ENCODE measurements around the gene TXNRD3. TPM values are rescaled to one million over a fixed set of nuclear protein-coding genes. Genes with fewer than 3 reads are reported as not detected.
"Not testable (repeated sequence)": the region's sequence is repeated elsewhere in the genome, so short reads cannot be mapped to it uniquely, and the experiment has no call there.

TXNRD3 gene
- total RNA-seq, 1 experiment from 2014 or later, result 7.8 TPM

DNA sequence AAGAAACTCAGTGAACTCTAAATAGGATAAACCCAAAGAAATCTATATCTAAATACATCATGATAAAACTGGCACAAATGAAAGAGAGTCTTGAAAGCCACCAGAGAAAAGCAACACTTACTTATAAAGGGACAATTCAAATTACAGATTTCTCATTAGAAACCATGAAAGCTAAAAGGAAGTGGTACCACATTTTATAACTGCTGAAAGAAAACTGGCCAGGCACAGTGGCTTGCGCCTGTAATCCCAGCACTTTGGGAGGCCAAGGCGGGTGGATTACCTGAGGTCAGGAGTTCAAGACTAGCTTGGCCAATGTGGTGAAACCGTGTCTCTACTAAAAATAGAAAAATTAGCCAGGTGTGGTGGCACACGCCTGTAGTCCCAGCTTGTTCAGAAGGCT, 59.4 kb downstream of the TXNRD3 start:
- DNase-seq (ENCODE audit: low read depth), result not testable (repeated sequence)

DNA sequence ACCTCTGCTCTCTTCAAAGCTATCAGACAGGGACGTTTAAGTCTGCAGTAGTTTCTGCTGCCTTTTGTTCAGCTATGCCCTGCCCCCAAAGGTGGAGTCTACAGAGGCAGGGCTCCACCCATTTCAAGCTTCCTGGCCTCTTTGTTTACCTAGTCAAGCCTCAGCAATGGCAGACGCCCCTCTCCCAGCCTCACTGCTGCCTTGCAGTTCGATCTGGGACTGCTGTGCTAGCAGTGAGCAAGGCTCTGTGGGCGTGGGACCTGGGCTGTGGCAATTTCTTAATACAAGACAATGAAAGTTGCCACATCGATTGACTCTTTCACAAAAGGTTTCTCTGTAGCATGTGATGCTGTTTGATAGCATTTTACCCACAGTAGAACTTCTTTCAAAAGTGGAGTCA, 63.4 kb downstream of the TXNRD3 start:
- not testable (repeated sequence) for DNase-seq (ENCODE audit: low read depth)

DNA sequence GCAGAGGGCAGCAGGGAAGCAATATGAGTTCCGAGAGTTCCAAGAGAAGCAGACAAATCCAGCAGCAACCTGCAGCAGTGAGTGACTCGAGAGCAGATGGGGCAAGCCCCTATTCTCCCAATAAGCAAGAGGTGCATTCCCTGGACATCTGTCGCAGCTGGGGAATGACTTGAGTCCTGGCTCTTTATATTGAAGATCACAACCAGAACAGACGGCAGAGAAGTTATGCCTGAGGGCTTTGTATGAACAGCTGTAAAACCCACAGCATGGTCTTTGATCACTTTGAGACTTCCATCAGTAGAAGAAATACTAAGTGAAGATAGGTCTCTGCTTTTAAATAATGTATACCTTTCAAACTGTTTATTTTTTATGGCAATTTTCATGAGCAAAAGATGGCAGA, 72.6 kb downstream of the TXNRD3 start:
- DNase-seq (ENCODE audit: low read depth), result no peak

DNA sequence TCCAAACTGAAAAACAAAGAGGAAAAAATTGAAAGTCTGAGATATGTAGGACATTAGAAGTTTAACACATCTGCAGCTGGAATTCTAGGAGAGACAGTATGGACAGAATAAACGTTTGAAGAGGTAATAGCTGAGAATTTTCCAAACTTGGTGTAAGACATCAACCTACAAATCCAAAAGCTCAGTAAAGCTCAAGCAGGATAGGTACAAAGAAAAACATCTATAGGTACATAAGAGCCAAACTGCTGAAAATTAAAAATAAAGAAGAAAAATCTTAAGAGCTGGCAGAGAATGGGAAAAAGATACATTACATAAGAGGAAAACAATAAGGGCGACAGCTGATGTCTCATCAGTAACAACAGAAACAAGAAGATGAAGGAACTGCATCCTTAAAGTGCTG, 73.4 kb downstream of the TXNRD3 start:
- no peak for DNase-seq (ENCODE audit: low read depth)

DNA sequence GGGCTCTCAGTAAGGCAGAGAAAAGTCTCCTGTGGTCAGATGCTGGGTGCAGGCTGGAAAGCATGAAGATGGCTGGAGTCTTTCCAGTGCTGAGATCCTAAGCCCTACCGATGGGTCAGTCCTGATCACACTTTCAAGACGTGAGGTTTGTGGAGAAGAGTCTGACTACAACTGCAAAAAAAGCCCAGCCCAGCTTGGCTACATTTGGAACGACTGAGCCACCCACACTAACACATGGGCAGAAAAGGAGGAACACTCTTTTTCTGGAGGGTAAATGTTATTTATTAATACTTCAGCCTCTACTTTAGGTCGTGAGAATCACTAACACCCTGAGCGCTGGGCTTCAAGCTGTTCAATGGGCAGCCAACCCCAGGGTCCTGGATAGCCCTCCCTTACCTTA, 74.2 kb downstream of the TXNRD3 start:
- DNase-seq (ENCODE audit: low read depth), result no peak

DNA sequence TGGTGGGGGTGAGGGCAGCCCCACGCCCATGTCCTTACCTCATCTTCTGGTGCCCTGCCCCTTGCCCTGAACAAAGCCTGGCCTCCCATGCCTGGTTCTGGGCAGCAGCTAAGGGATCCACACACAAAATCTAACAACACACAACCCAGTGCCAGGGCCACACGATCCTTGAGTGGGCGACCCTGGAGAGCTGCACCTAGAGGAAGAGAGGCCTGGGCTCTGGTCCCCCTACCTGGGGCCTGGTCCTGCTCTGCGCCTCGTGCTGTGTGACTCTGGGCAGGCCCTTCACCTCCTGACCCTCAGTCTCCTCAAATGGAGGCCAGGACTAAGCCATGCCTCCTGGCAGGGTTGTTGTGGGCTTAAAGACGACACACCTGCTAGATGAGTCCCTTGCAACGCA, 76.2 kb downstream of the TXNRD3 start:
- DNase-seq (ENCODE audit: low read depth), result no peak

DNA sequence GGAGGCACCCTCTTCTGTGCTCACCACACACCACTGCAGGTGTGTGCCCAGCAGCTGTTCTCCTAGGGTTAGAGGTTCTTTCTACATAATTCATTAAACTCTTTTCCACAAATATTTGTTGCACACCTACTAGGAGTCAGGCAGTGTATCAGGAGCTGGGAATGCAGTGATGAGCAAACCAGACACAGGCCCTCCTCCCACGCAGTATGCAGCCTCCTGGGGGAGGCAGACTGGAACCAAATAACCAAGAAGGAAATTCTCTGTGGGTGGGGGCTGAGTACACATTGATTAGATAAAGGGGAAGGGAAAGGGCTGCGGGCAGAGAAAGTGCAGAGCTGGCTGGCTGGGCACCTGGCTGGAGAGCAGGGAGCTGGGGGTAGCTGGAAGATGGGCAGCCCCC, 77.7 kb downstream of the TXNRD3 start:
- no peak for DNase-seq (ENCODE audit: low read depth)

DNA sequence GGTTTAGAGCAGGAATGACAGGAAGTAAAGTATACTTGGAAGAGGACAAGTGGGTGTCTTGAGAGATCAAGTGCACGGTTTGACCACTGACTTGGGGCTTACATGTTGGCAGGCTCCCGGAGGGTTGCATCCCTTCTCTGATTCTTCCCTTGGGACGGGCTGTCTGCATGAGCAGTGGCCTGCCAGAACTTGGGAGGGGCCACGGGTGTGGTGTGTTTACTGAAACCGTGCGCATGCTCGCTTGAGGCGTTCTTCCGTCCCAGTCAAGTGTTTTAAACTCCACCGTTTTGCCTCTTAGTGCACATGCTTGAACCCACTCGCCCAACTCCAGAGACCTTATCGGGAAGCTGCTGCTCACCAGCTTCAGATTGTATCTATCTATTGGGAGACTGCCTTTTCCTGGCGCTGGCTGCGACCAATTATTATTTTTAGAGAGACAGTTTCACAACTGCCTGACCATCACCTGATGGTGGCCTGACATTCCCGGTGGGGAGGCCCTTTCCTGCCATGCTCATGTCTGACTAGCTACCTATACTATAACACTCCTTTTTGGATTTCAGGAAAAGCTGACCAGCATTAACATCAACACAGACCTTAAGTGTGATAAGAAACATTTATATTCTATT, 81.3 kb downstream of the TXNRD3 start:
- peak; percentile 69 for DNase-seq (ENCODE audit: low read depth)

DNA sequence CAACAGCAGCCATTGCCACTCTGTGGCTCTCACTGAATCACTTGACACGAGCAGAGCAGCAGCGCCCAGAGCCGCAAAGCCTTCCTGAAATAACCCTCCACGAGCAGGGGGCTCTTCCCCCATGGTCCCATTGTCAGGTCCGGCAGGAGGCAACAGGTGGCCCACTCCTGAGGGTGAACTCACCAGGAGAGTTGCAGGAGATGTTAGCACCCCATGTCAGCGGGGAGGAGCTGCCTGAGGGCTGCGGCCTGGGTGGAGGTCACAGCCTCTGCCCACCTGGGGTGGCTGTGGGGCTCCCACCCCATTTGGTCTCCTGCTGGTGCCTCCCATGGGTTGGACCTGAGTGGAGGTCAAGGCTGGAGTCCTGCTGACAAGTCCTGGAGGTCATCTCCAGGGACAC, 83.8 kb downstream of the TXNRD3 start:
- DNase-seq (ENCODE audit: low read depth), result no peak

DNA sequence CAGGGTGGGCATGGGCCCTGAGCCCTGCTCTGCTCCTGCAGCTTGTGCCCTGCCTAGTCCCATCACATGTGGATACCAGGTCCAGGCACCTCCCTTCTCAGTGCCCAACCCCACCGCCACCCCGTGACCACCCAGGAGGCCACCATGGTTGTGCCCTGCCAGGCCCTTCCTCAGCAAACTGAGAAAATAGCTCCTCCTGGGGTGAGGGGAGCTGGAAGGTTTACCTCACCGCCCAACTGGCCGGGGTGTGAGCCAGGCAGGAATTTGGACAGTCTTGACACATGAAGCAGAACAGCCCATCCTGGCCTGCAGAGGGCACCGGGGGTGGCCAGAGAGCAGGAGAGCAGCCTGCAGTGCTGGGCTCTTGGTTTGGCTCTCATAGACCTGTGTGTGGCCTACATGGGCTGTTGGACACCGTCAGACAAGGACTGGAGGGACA, 84.8 kb downstream of the TXNRD3 start:
- DNase-seq (ENCODE audit: low read depth), result no peak

DNA sequence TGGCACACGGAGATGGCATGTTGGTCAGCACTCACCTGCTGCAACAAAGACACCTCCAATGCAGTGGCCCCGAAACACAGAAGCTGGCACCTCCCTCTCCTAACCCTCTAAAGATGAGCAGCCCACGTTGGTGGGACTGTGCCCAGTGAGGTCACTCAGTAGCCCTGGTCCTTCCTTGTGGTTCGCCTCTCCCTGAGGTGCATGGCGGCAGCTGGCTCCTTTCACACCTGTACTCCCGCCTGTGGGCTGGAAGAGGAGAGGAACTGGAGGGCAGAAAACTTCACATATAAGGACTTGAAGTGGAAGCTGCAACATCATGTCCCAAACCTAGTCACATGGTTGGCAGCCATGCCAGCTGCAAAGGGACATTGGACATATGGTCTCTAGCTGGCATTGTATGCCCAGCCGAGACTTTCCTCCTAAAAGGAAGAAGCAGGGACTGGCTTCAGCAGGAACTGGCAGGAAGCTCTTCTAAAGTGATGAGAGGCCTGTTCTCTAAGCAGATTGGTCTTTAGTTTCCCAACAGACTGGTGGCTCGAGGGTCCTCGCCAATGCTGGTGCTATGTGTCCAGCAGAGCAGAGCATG, 85.4 kb downstream of the TXNRD3 start:
- no peak for DNase-seq (ENCODE audit: low read depth)

DNA sequence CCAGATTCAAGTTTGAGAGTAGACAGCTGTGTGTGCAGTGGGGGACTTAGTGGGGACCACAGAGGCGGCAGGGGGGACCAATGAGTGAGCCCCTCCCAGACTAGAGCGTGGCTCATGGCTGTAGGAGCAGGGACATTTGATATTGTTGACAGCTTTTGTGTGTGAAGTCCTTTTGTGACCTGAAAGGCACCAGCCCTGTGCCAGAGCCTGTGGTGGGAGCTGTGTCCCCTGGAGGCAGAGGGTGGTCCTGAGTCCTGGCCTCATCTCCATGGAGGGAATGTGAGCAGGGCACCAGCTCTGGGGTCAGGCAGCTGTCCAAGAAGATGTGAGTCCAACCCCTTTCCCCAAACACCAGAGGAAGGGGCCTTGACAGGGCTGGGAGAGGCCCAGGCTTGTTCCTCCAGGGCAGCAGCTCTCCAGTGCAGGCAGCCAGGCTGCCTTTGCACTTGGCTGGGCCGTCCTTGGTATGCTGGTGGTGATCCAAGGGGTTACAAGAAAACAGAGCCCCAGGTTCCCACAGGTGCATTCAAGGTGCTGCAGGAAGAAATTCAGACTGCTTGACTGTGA, 86.1 kb downstream of the TXNRD3 start:
- DNase-seq (ENCODE audit: low read depth), result no peak

DNA sequence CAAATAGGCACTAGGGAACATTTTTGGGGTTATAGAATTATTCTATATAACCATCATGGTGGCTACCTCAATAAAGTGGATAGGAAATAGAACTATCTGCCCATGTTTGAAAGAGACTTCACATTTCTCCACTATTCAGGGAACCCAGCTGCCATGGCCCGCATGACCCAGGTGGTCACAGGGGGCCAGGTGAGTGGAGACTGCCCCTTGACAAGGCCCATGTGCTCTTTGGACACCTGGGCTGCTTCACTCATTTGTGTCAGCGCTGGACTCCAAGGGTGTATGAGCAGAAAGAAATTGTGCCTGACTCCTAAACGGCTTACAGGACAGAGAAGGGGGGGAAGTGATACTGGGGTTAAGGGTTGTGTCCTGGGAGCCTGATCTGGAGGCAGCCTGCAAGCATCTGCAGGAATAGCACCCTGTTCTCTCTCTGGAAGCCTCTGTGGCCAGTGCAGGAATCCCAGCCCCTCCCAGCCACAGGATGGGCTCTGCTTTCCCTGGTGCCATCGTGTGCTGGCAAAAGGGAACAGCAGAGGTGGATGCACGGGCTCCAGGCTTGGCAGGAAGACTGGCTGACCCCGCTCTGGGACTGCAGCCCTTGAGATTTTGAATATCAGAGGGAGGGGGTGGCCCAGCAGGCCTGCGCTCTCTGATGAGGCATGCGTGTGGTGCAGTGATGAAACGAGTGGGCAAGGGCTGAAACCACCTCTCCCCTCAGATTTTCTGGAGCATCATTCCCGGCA, 87.1 kb downstream of the TXNRD3 start:
- DNase-seq (ENCODE audit: low read depth), result peak; percentile 24

DNA sequence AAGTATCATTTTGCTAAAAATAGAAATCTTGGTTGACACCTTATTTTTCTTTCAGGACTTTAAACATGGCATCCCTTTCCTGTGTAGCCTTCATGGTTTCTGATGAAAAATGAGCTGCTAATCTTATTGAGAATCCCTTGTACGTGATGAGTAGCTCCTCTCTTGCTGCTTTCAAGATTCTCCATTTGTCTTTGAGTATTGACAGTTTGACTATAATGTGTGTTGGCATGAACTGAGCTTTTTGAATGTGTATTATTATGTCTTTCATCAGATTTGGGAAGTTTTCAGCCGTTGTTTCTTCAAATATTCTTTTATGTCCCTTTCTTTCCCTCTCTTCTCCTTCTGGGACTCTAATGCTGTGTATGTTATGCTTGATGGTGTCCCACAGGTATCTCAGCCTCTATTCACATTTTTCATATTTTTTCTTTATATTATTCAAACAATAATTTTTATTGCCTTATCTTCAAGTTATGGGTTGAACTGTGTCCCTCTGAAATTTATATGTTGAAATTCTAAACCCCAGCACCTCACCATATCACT, 92.1 kb downstream of the TXNRD3 start:
- DNase-seq (ENCODE audit: low read depth), result no peak

DNA sequence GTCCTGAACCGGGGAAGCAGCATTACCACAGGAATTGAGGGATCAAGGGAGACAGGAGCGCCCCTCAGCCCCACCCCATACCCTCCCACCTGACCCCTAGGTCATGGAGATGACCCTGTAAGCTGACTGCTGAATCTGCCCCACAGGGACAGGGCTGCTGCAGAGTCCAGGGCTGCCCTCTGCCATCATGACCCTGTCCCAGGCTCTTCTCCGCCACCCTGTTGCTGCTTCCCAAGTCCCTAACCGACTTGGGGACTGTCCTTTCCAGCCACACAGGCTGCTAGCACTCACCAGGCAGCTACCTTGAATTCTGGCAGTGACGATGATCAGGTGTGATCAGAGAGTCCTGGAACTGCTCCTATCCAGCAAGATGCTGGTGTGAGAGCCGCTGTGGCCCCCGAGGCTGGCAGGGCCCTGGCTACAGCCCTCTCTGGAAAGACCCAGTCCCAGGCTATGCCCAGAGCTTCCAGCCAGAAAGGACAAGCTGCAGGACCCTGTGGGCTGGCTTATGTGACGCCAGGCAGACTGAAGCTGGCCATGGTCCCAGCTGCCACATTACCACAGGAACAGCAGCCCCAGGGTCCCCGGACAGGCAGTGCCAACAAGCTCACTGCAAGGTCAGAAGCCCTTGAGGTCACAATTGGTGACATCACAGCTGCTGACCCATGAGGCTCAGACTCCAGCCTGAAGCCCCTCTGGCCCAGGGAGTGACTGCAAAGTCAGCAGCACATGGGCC, 96.4 kb downstream of the TXNRD3 start, which contains the start of gene C3orf22:
Gene C3orf22 (minus strand): TSS at position 597 of the 736 bp plus-strand sequence. CDS start 5,542 bp downstream, outside the sequence.
- no peak for DNase-seq (ENCODE audit: low read depth)

DNA sequence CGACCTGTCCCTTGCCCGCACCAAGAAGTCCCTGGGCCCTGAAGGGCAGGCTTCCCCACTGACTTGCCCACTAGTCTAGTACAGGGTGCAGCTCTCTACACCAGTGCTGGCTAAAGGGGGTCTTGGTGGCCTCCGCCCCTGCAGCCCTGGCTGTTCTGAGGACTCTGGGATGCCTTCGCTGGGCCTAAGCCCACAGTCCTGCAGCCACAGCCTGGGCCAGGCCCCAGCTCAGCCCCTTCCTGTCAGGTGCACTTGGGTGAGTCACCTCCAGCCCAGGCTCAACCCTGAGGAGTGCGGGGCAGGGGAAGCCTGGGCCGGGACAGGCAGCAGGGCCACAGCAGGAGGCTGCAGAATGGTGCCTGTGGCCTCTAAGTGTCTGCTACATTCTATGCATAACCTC, 97.2 kb downstream of the TXNRD3 start:
- no peak for DNase-seq (ENCODE audit: low read depth)

DNA sequence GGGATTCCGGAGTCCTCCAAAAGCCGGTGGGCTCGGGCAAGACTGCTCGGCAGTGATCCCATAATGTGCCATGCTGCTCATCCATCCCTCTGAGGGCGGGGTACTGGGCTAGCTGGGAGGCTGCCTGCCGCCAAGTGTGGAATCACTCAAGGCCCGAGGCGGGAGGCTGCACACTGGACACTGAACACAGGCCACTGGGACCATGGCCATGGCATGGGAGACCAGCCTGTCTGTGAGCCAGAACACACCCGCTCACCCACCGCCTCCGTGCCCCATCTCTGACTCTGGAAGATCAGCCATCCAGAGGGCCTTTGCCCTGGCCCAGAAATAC, 97.5 kb downstream of the TXNRD3 start:
- no peak for DNase-seq (ENCODE audit: low read depth)

Other genes starting within 250 kb of the TXNRD3 start
- gene ZXDC, start 179.2 kb downstream of the TXNRD3 start, total RNA-seq (2014; rRNA removed; shearing (Covaris generic)), result 10.7 and 12.4 TPM in 2 replicates
- not detected in 2 replicates for gene UROC1, start 137.4 kb downstream of the TXNRD3 start, total RNA-seq (2014; rRNA removed; shearing (Covaris generic))
- not detected in 2 replicates for gene CHST13, start 131.0 kb downstream of the TXNRD3 start, total RNA-seq (2014; rRNA removed; shearing (Covaris generic))
- gene C3orf22, start 96.2 kb downstream of the TXNRD3 start, total RNA-seq (2014; rRNA removed; shearing (Covaris generic)), result not detected in 2 replicates
- 18.7 and 23.0 TPM in 2 replicates for gene CHCHD6, start 49.1 kb upstream of the TXNRD3 start, total RNA-seq (2014; rRNA removed; shearing (Covaris generic))

All from RPMI7951 (cell line).